K562 (cell line): ENCODE data around the gene ATF4. TPM values are rescaled to one million over a fixed set of nuclear protein-coding genes. Genes with fewer than 3 reads are reported as not detected.

Experiments used
- ATAC-seq: fragments of 200-7000 bp; cut with Tn5 transposase; 3 replicates; pipeline ENCODE4 v1.9.1; 2020; ENCODE audit warnings: moderate library complexity
- BruUV-seq: library from RNA; stranded (reverse); fragments of 400-500 nt; replicated peaks from 2 replicates; lab custom pipeline; 2021; lab: Mats Ljungman, UMichigan
- CTCF ChIA-PET: fragments of 300-600 bp; formaldehyde crosslinking; extraction: SDS; loops from one replicate; lab custom pipeline; 2021; ENCODE audit warnings: low intra/inter-chr PET ratio; lab: Yijun Ruan, JAX
- POLR2A ChIA-PET: fragments of 300-600, 350-650 bp; sonication (Branson Sonifier 250); formaldehyde crosslinking; extraction: SDS; loops from one replicate; lab custom pipeline; 2021; ENCODE audit warnings: antibody characterized with exemption, inconsistent platforms; lab: Yijun Ruan, JAX
- DNase-seq, 4 experiments: peaks; one replicate each; pipeline versions ENCODE4 v3.0.0 to v3.0.0-alpha.2; 2011 to 2018; ENCODE audit warnings: low spot score in 3 of 4, mixed read lengths in 3 of 4; ENCODE audit errors: extremely low read depth in 1 of 4
- FAIRE-seq: peaks from 2 replicates; lab custom pipeline; 2011; peaks lifted over from hg19 to GRCh38; lab: Jason Lieb, UNC
- H2AFZ ChIP-seq: 2 replicates; pipeline ENCODE4 v1.6.0; 2011; ENCODE audit warnings: low read depth, low read length, control low read depth, inconsistent platforms
- H3K27ac ChIP-seq: fragments of 200-600 bp; 3 replicates; pipeline ENCODE4 v1.8.0; 2011; ENCODE audit warnings: low read depth, mild to moderate bottlenecking, control low read depth, inconsistent platforms, low read length, moderate library complexity, mixed read lengths; ENCODE audit errors: extremely low read depth
- H3K27me3 ChIP-seq, 2 experiments: fragments of 300-600 bp in 1 of 2; 2 replicates in 1 of 2; 3 replicates in 1 of 2; pipeline versions ENCODE4 v1.6.0 to v1.8.0; 2011; ENCODE audit warnings: inconsistent platforms in 2 of 2, low read length in 2 of 2, mild to moderate bottlenecking in 1 of 2, mixed read lengths in 1 of 2, moderate library complexity in 1 of 2; ENCODE audit not compliant: control insufficient read depth in 2 of 2, insufficient read depth in 2 of 2
- H3K36me3 ChIP-seq: fragments of 300-600 bp; 3 replicates; pipeline ENCODE4 v1.8.0; 2011; ENCODE audit warnings: mild to moderate bottlenecking, low read length, inconsistent platforms; ENCODE audit not compliant: control insufficient read depth, insufficient read depth
- H3K4me1 ChIP-seq, 2 experiments: fragments of 200-600 bp in 1 of 2; replicated peaks in 1 of 2; 2 replicates in 1 of 2; 3 replicates in 1 of 2; pipeline versions ENCODE4 v1.5.1 to v1.8.0; 2011; ENCODE audit warnings: inconsistent platforms in 2 of 2, low read length in 2 of 2, mild to moderate bottlenecking in 1 of 2, mixed read lengths in 1 of 2, moderate library complexity in 1 of 2; ENCODE audit not compliant: control insufficient read depth in 2 of 2, insufficient read depth in 2 of 2
- H3K4me2 ChIP-seq: 2 replicates; pipeline ENCODE4 v1.6.1; 2011; ENCODE audit warnings: low read length, control low read depth, inconsistent platforms, mixed read lengths; ENCODE audit not compliant: insufficient read depth
- H3K4me3 ChIP-seq: fragments of 200-600 bp; sonication (generic), shearing (Covaris generic); 2 replicates; pipeline ENCODE4 v1.5.1; 2016; ENCODE audit warnings: control low read depth, inconsistent platforms
- H3K79me2 ChIP-seq: fragments of 200-600 bp; 3 replicates; pipeline ENCODE4 v1.8.0; 2011; ENCODE audit warnings: low read length, inconsistent platforms; ENCODE audit not compliant: control insufficient read depth, insufficient read depth
- H3K9ac ChIP-seq, 2 experiments: 2 replicates each; pipeline versions ENCODE4 v1.6.0 to v1.6.1; 2011; ENCODE audit warnings: low read depth in 2 of 2, low read length in 2 of 2, control low read depth in 1 of 2, inconsistent platforms in 1 of 2, mild to moderate bottlenecking in 1 of 2, mixed read lengths in 1 of 2; ENCODE audit not compliant: insufficient read depth in 1 of 2
- H3K9me1 ChIP-seq: one replicate; pipeline ENCODE4 v1.6.0; 2011; ENCODE audit warnings: inconsistent platforms, mild to moderate bottlenecking, low read length, moderate library complexity; ENCODE audit not compliant: control insufficient read depth, insufficient read depth
- H3K9me3 ChIP-seq: replicated peaks from 2 replicates; pipeline ENCODE4 v1.5.1; 2011; ENCODE audit warnings: low read depth, low read length, inconsistent platforms; ENCODE audit not compliant: control insufficient read depth, insufficient read depth
- H4K20me1 ChIP-seq: replicated peaks from 2 replicates; pipeline ENCODE4 v1.6.1; 2011; ENCODE audit warnings: low read length, inconsistent platforms, mixed read lengths; ENCODE audit not compliant: control insufficient read depth, insufficient read depth
- CREB5 ChIP-seq: fragments of 250-450 bp; sonication (Bioruptor Pico); IDR thresholded peaks from 2 replicates; pipeline ENCODE4 v1.5.0; 2020; ENCODE audit warnings: mild to moderate bottlenecking
- NR1H2 ChIP-seq: sonication (generic); formaldehyde crosslinking; IDR thresholded peaks from 2 replicates; pipeline ENCODE4 v1.4.0; 2020; ENCODE audit warnings: mild to moderate bottlenecking, missing genetic modification reagents
- WGBS: fragments of 100-300 bp; shearing (Covaris generic); methylation state at CpG from one replicate; pipeline ENCODE4 v1.1.6; 2016; ENCODE audit warnings: low coverage, mixed read lengths; ENCODE audit not compliant: insufficient coverage; ENCODE audit errors: missing lambda C conversion rate; 5-methylcytosine and 5-hydroxymethylcytosine counted together
- in situ Hi-C: fragments of 300-500 bp; cut with MboI; formaldehyde crosslinking; loops from 4 replicates; pipeline ENCODE4 v1.15.0; 2018; ENCODE audit warnings: inconsistent platforms, mixed read lengths
- intact Hi-C: fragments of 100-400 bp; cut with micrococcal nuclease; formaldehyde crosslinking; loops from 2 replicates; pipeline ENCODE4 v1.14.2; 2022
- polyA plus RNA-seq, 8 experiments: library from polyadenylated mRNA; depleted of rRNA in 4 of 8; stranded (reverse) in 5 of 8; unstranded in 3 of 8; fragments of >200 nt; fragmentation: Nextera tagmentation in 2 of 8; fragmentation: Illumina TruSeq in 1 of 8; extraction: Ambion mirVana in 2 of 8; extraction: Trizol in 1 of 8; gene quantifications; 2 replicates each; pipeline versions ENCODE4 v1.2.1 to v1.2.3, GENCODE V29; 2011 to 2014; ENCODE audit warnings: inconsistent platforms in 1 of 8, missing spikeins in 1 of 8
- total RNA-seq, 7 experiments: library from RNA; depleted of rRNA in 6 of 7; stranded (reverse); fragments of >200 nt in 6 of 7; fragmentation: Illumina TruSeq in 2 of 7; extraction: Trizol in 2 of 7; gene quantifications; 2 replicates each; pipeline versions ENCODE4 v1.2.1 to v1.2.3, GENCODE V29; 2011 to 2021; ENCODE audit warnings: low replicate concordance in 1 of 7

Gene ATF4
- total and polyA plus RNA-seq, 9 of the 15 experiments (the other 6 are each of a cell fraction or from before 2014, with no cell fraction given), result 93.1 to 723 (median 355) TPM

- TF ChIP-seq CREB5, result no peak
Observed at GRCh38 chr22:39492186-39492585, 28.2 kb upstream of the ATF4 start (continued).

GRCh38 chr22:39493759-39494158 lies 26.6 kb upstream of the ATF4 start:
- no peaks in the 10 kb centered on the region for H3K9me3 ChIP-seq
- no peak overlapping the region for H3K4me2 ChIP-seq
- no peak overlapping the region for H2AFZ ChIP-seq
- H3K9ac ChIP-seq, result no peak overlapping the region
- H3K36me3 ChIP-seq, result no peaks in the 10 kb centered on the region
- ChIA-PET CTCF (interaction anchor here (0.7 to 2.8 kb wide), 3 partner anchors 21 to 37 kb away, joined by 3 to 18 read pairs (median 8); no protein-coding TSS in a partner anchor), POLR2A (interaction anchor here (0.7 to 1.0 kb wide), 3 partner anchors 29 to 182 kb away, joined by 3 to 4 read pairs (median 3); no protein-coding TSS in a partner anchor)
- H3K79me2 ChIP-seq, result peaks cover 10% of the 10 kb centered on the region; the same call in 2 of the 3 replicates
- WGBS, result 9% methylated on average over 4 of the region's 4 CpGs
- H3K4me3 ChIP-seq, result no peak overlapping the region
- no peak overlapping the region for H3K27ac ChIP-seq
- intact Hi-C loops, result no loop called here
- ATAC-seq (no peak), DNase-seq (no peak), FAIRE-seq (no peak)
- in situ Hi-C loops, result no loop called here
- H4K20me1 ChIP-seq, result no peaks in the 10 kb centered on the region
- H3K9me1 ChIP-seq, result no peaks in the 10 kb centered on the region
- no TSS peak for BruUV-seq
- no peak for TF ChIP-seq NR1H2 (CRISPR knock-in tag)
- peaks cover 27 to 28% of the 10 kb centered on the region in 2 experiments for H3K4me1 ChIP-seq
- H3K27me3 ChIP-seq, result no peaks in the 10 kb centered on the region
